Measurements from ENCODE around the gene PPIA. TPM values are rescaled to one million over a fixed set of nuclear protein-coding genes. Genes with fewer than 3 reads are reported as not detected.

The PPIA gene
- total and polyA plus RNA-seq, 9 donors, result 644 to 2,091 (median 796) TPM

DNA sequence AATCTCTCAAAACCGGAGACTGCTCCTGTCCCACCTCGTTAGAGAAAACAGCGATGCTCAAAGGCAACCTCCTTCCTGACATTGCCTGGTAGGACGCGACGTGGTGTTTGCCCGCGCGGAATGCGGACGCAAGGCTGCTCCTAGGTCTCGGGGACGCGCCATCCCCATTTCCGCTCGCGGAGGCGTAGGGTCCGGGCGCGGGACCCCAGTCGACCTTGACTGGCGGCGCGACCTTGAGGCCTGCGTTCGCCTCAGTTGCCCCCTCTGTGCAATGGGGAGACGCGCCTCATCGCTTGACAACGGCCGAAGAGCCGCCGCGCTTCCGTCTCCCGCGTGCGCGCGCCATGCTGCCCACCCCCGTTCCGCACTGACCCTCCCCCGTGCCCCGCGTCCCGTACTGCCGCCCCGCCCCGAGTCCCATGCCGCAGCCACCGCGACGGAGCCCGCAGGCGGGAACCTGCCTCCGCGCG lies 412 bp upstream of the PPIA start:
- Histone ChIP-seq H3K27me3 (no peaks in the 10 kb centered on the region), H3K27ac (peak overlapping the region; percentile 93 to 95), H3K36me3 (no peaks in the 10 kb centered on the region), H3K4me3 (peak overlapping the region; percentile 79), H3K4me1 (ENCODE audit: insufficient read depth) (peaks cover 3% of the 10 kb centered on the region), H3K9me3 (no peaks in the 10 kb centered on the region)
- TF ChIP-seq POLR2A (IDR thresholded peaks at IDR 0.05), result no peak
- TF ChIP-seq, protein P1, sequence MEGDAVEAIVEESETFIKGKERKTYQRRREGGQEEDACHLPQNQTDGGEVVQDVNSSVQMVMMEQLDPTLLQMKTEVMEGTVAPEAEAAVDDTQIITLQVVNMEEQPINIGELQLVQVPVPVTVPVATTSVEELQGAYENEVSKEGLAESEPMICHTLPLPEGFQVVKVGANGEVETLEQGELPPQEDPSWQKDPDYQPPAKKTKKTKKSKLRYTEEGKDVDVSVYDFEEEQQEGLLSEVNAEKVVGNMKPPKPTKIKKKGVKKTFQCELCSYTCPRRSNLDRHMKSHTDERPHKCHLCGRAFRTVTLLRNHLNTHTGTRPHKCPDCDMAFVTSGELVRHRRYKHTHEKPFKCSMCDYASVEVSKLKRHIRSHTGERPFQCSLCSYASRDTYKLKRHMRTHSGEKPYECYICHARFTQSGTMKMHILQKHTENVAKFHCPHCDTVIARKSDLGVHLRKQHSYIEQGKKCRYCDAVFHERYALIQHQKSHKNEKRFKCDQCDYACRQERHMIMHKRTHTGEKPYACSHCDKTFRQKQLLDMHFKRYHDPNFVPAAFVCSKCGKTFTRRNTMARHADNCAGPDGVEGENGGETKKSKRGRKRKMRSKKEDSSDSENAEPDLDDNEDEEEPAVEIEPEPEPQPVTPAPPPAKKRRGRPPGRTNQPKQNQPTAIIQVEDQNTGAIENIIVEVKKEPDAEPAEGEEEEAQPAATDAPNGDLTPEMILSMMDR (IDR thresholded peaks at IDR 0.05), result no peak
- TF ChIP-seq EP300 (IDR thresholded peaks at IDR 0.05), result no peak
- no peak for DNase-seq
- WGBS, 3 donors, result 0 to 1% (median 1%) methylated on average over 41 to 59 of the region's 59 CpGs
- intact Hi-C loops (cut with DNase I), result loop anchor here in 3 of 4 donors (2.0 to 5.0 kb wide), 4 partner anchors 34 to 51 kb away; partner anchors contain the start of genes H2AZ2 (in 1 of the 3) and ZMIZ2 (in 1 of the 3)

DNA sequence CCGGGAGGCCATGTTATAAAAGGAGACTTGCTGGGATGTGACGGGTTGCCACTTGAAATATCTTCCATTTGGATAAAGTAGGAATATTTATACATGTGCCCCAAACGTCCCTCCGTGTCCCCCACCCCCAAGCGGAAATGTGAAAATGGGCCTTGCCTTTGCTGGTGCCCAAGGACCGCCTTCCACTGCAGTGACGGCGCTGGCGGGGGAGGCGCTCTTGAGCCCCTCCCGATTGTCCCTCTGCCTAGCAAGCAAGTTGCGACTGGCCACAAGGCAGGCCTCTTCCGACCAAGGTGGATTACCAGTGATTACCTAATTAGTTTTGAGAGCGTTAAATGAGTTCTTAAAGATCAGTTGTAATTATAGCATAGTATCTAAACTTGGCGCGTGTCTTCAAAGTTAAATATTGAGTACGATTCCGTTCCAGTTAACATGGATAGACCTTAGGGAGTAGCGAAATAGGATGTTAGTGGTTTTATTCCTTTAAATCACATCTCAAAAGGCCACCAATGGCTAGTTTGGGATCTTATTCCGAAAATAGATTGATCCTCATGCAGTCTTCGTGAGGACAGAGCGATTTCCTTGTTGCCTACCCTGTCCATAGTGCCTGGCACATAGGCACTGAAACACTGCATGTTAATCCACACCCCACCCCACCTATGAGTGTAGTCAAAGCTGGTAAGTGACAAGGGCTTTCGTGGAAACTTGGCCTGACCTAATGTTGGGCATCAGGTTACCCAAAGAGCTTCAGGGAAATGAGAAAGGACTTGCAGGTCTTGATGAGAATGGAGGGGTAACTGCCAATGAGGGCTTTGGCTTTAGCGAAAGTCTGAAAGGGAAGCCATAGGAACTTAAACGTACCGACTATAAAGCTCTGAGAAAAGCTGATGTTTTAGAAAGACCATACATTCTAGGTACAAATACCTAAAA lies 1.1 kb downstream of the PPIA start:
- Histone ChIP-seq H3K9me3 (no peaks in the 10 kb centered on the region), H3K27me3 (no peaks in the 10 kb centered on the region), H3K36me3 (no peaks in the 10 kb centered on the region), H3K4me3 (peak overlapping the region; percentile 79), H3K4me1 (ENCODE audit: insufficient read depth) (peaks cover 3% of the 10 kb centered on the region), H3K27ac (peak overlapping the region; percentile 93 to 95)
- intact Hi-C loops (cut with DNase I), result loop anchor here in 3 of 4 donors (2.0 to 5.0 kb wide), 4 partner anchors 35 to 50 kb away; partner anchors contain the start of genes H2AZ2 (in 1 of the 3) and ZMIZ2 (in 1 of the 3)
- 1 to 3% (median 2%) methylated on average over 26 of the region's 26 CpGs for WGBS, 3 donors
- TF ChIP-seq POLR2A (IDR thresholded peaks at IDR 0.05) (peak; percentile 36), EP300 (IDR thresholded peaks at IDR 0.05) (no peak)
- TF ChIP-seq, protein P1 (IDR thresholded peaks at IDR 0.05), result peak in 1 of 3 donors; percentile 36
- DNase-seq, result peak; percentile 80 to 88 (median 85)

DNA sequence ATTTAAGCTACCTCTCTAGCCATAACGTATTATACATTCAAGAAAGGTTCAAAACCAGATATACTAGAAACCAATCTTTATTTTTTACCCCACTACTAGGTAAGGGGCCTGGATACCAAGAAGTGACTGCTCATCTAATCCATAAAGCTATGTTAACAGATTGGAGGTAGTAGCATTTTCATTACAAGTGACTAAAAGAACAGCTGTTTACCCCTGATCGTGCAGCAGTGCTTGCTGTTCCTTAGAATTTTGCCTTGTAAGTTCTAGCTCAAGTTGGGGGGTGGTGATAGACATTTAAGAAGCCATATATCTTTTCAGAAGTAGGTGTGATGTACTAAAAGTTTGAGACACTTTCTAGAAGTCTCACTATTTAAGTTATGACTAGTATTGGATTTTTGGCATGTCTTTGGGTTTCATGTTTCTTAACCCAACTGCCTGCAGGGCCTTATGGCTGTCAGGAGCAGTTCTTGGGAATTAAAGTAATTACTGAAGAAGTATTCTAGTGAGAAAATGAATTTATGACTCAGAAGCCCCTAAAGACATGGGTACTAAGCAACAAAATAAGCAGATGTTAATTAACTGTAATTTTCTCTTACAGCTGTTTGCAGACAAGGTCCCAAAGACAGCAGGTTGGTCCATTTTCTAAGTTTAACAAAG lies 2.3 kb downstream of the PPIA start:
- 10 to 12% (median 10%) methylated on average over 2 of the region's 2 CpGs for whole genome bisulfite sequencing, 3 donors
- peaks cover 3% of the 10 kb centered on the region for H3K4me1 ChIP-seq (ENCODE audit: insufficient read depth)
- no peak overlapping the region for H3K4me3 ChIP-seq
- no peak for DNase-seq
- intact Hi-C loops (cut with DNase I), result loop anchor here in 3 of 4 donors (5.0 kb wide), 3 partner anchors 36 to 51 kb away; partner anchors contain the start of genes H2AZ2 (in 1 of the 3) and ZMIZ2 (in 1 of the 3)
- no peaks in the 10 kb centered on the region for H3K27me3 ChIP-seq
- H3K27ac ChIP-seq, result no peak overlapping the region
- no peaks in the 10 kb centered on the region for H3K36me3 ChIP-seq
- H3K9me3 ChIP-seq, result no peaks in the 10 kb centered on the region
- TF ChIP-seq EP300 (IDR thresholded peaks at IDR 0.05) (no peak), POLR2A (IDR thresholded peaks at IDR 0.05) (no peak)

DNA sequence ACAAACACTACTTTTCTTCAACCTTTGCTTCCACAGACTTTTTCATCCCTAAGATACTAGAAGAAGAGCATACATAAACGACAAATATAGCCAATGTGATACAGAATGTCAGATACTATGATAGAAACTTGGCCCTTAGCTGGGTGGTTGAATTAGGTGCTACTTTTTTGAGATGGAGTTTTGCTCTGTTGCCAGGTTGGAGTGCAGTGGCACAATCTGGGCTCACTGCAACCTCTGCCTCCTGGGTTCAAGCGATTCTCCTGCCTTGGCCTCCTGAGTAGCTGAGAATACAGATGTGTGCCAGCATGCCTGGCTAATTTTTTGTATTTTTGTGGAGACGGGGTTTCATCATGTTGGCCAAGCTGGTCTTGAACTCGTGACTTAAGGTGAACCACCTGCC lies 3.5 kb downstream of the PPIA start:
- Histone ChIP-seq H3K27ac (no peak overlapping the region), H3K4me3 (no peak overlapping the region), H3K36me3 (no peaks in the 10 kb centered on the region), H3K27me3 (no peaks in the 10 kb centered on the region), H3K4me1 (ENCODE audit: insufficient read depth) (peaks cover 3% of the 10 kb centered on the region), H3K9me3 (no peaks in the 10 kb centered on the region)
- WGBS, 3 donors, result 71 to 76% (median 75%) methylated on average over 4 of the region's 4 CpGs
- no peak for DNase-seq
- intact Hi-C loops (cut with DNase I), result loop anchor here in 3 of 4 donors (5.0 kb wide), 3 partner anchors 38 to 53 kb away; partner anchors contain the start of genes H2AZ2 (in 1 of the 3) and ZMIZ2 (in 1 of the 3)
- TF ChIP-seq POLR2A (IDR thresholded peaks at IDR 0.05) (no peak), EP300 (IDR thresholded peaks at IDR 0.05) (no peak)
- TF ChIP-seq, protein P1 (IDR thresholded peaks at IDR 0.05), result no peak
